Right atrium auricular region (tissue), 2 donors: ENCODE measurements around the gene COASY. TPM values are rescaled to one million over a fixed set of nuclear protein-coding genes. Genes with fewer than 3 reads are reported as not detected.

Experiments
- DNase-seq: peaks from one replicate; pipeline ENCODE4 v3.0.0-alpha.2; 2019; ENCODE audit warnings: low spot score
- H3K27ac ChIP-seq, 2 donors: fragments of 200-600 bp; sonication (generic); 1 replicate in 1 of 2; 2 replicates in 1 of 2; pipeline ENCODE4 v1.5.1; 2016 to 2019
- H3K27me3 ChIP-seq, 2 donors: fragments of 200-600 bp; sonication (generic); one replicate each; pipeline versions ENCODE4 v1.5.1 to v1.6.0; 2017 to 2019
- H3K36me3 ChIP-seq: fragments of 200-600 bp; sonication (generic); one replicate; pipeline ENCODE4 v1.5.1; 2016
- H3K4me1 ChIP-seq, 2 donors: fragments of 200-600 bp; sonication (generic); one replicate each; pipeline versions ENCODE4 v1.5.1 to v1.6.0; 2017 to 2019
- H3K4me3 ChIP-seq, 2 donors: fragments of 200-600 bp; sonication (generic); 1 replicate in 1 of 2; 2 replicates in 1 of 2; pipeline ENCODE4 v1.5.1; 2017 to 2019; ENCODE audit warnings: mild to moderate bottlenecking in 1 of 2, moderate library complexity in 1 of 2
- H3K9me3 ChIP-seq, 2 donors: fragments of 200-600 bp; sonication (generic); one replicate each; pipeline ENCODE4 v1.5.1; 2019
- total RNA-seq, 2 donors: library from RNA; depleted of rRNA; stranded (reverse); fragments of >200 nt; gene quantifications; one replicate each; pipeline ENCODE4 v1.1.0, GENCODE V29; 2016
- TF ChIP-seq, protein P1 (sequence below), 2 donors: fragments of 200-600 bp; sonication (generic); IDR thresholded peaks; one replicate each; pipeline ENCODE4 v1.5.1; 2019; ENCODE audit warnings: antibody characterized with exemption in 2 of 2

COASY gene
- 10 to 100 TPM; 18.1 to 19.0 TPM for total RNA-seq

GRCh38 chr17:42561897-42562387 is at the start of gene COASY:
TSS of gene COASY (plus strand) at chr17:42562148. CDS start at chr17:42562623, 475 bp downstream.
- TF ChIP-seq, protein P1, sequence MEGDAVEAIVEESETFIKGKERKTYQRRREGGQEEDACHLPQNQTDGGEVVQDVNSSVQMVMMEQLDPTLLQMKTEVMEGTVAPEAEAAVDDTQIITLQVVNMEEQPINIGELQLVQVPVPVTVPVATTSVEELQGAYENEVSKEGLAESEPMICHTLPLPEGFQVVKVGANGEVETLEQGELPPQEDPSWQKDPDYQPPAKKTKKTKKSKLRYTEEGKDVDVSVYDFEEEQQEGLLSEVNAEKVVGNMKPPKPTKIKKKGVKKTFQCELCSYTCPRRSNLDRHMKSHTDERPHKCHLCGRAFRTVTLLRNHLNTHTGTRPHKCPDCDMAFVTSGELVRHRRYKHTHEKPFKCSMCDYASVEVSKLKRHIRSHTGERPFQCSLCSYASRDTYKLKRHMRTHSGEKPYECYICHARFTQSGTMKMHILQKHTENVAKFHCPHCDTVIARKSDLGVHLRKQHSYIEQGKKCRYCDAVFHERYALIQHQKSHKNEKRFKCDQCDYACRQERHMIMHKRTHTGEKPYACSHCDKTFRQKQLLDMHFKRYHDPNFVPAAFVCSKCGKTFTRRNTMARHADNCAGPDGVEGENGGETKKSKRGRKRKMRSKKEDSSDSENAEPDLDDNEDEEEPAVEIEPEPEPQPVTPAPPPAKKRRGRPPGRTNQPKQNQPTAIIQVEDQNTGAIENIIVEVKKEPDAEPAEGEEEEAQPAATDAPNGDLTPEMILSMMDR (IDR thresholded peaks at IDR 0.05): no peak
- H3K4me3 ChIP-seq: peak within 1 kb of the TSS; percentile 71 to 88
- peaks cover 0 to 39% of the 10 kb centered on the region in 2 donors for H3K4me1 ChIP-seq
- no peaks in the 10 kb centered on the region for H3K9me3 ChIP-seq
- H3K27me3 ChIP-seq: no peaks in the 10 kb centered on the region
- H3K27ac ChIP-seq: peak within 1 kb of the TSS; percentile 80 to 88
- DNase-seq: peak; percentile 97
- H3K36me3 ChIP-seq: peaks cover 19% of the 10 kb centered on the region

DNA sequence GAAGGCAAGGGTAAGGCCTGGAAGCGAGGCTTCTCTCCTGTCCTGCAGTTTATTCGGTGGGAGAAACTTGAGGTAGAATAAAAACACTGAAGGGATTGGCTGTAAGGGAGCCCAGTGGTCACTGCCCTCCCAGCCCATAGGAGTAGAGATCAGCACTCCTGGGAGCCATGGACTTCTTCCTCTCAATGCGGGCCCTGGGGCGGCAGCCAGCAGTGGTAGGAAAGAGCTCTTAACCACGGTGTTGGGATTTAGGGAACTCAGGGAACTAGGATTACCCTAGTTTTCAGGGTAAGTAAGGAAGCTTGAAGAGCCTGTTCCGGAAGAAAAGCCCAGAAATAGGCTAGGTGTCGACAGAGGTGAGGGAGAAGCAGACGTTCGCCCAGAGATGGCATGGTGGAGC is 49.7 kb upstream of the COASY start:
- Histone ChIP-seq H3K4me1 (peaks cover 0 to 30% of the 10 kb centered on the region in 2 donors), H3K9me3 (no peaks in the 10 kb centered on the region), H3K27me3 (no peaks in the 10 kb centered on the region), H3K4me3 (no peak overlapping the region), H3K27ac (peak overlapping the region; percentile 71 to 72), H3K36me3 (peaks cover 55% of the 10 kb centered on the region)
- TF ChIP-seq, protein P1 (IDR thresholded peaks at IDR 0.05): no peak
- no peak for DNase-seq

DNA sequence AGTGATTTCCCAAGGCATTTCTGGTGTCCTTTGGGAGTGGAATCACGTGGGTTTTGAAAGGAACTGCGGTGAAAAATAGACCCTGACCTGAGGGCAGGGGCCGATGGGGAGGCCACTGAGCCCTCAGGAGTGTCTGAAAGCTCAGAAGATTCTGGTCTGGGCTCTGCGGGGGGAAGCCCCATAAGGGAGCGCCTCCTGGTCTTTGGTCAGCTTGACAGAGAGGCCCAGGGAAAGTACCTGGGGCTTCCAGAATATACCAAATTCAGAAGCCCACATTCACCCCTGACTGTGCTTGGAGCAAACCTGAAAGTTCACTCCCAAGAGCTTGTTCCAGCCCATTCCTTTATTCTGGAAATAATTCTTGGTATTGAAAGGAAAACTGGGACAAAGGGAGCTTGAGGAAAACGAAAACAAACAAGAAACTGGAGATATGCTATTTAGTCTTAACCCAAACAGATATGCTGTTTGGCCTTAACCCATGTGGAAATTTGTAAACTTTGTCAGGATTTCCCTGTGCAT is 49.2 kb upstream of the COASY start:
- TF ChIP-seq, protein P1 (IDR thresholded peaks at IDR 0.05): no peak
- no peak for DNase-seq

GRCh38 chr17:42513686-42514085 is 48.3 kb upstream of the COASY start:
- Histone ChIP-seq H3K4me1 (peaks cover 4 to 45% of the 10 kb centered on the region in 2 donors), H3K27me3 (no peaks in the 10 kb centered on the region), H3K9me3 (no peaks in the 10 kb centered on the region), H3K36me3 (peaks cover 40% of the 10 kb centered on the region), H3K27ac (peak overlapping the region; percentile 71 to 72), H3K4me3 (no peak overlapping the region)
- TF ChIP-seq, protein P1 (IDR thresholded peaks at IDR 0.05): no peak
- no peak for DNase-seq

More for the DNA sequence above, 49.2 kb upstream of the COASY start:
- peaks cover 49% of the 10 kb centered on the region for H3K36me3 ChIP-seq
- H3K4me3 ChIP-seq: no peak overlapping the region
- H3K27ac ChIP-seq: peak overlapping the region; percentile 71 to 72
- peaks cover 2 to 36% of the 10 kb centered on the region in 2 donors for H3K4me1 ChIP-seq
- H3K27me3 ChIP-seq: no peaks in the 10 kb centered on the region
- H3K9me3 ChIP-seq: no peaks in the 10 kb centered on the region

DNA sequence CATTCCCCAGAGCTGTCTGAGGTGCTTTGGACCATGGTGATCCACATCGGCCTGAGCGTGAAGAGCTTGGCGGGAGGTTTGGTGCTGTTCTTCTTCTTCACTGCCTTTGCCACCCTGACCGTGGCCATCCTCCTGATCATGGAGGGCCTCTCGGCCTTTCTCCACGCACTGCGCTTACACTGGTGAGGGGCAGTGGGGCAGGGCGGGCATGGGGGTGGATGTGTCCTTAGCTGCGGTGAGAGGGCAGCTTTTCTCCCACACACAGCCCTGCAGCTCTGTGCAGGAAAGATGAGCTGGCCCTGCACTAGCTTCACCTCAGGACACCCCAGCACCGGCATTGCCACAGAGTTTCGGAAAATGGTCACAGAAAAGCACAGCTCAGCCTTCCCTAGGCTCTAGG is 47.7 kb upstream of the COASY start:
- TF ChIP-seq, protein P1 (IDR thresholded peaks at IDR 0.05): no peak
- Histone ChIP-seq H3K4me3 (no peak overlapping the region), H3K27ac (peak overlapping the region in 1 of 2 donors; percentile 71), H3K36me3 (peaks cover 34% of the 10 kb centered on the region), H3K4me1 (peaks cover 4 to 51% of the 10 kb centered on the region in 2 donors), H3K27me3 (no peaks in the 10 kb centered on the region), H3K9me3 (no peaks in the 10 kb centered on the region)
- no peak for DNase-seq

GRCh38 chr17:42514867-42515266 is 47.1 kb upstream of the COASY start:
- Histone ChIP-seq H3K4me1 (peaks cover 4 to 56% of the 10 kb centered on the region in 2 donors), H3K9me3 (no peaks in the 10 kb centered on the region), H3K4me3 (no peak overlapping the region), H3K27me3 (no peaks in the 10 kb centered on the region), H3K27ac (no peak overlapping the region), H3K36me3 (peaks cover 28% of the 10 kb centered on the region)
- TF ChIP-seq, protein P1 (IDR thresholded peaks at IDR 0.05): no peak
- DNase-seq: no peak
